ENCODE measurements around the gene TMEM117.

Gene TMEM117

DNA sequence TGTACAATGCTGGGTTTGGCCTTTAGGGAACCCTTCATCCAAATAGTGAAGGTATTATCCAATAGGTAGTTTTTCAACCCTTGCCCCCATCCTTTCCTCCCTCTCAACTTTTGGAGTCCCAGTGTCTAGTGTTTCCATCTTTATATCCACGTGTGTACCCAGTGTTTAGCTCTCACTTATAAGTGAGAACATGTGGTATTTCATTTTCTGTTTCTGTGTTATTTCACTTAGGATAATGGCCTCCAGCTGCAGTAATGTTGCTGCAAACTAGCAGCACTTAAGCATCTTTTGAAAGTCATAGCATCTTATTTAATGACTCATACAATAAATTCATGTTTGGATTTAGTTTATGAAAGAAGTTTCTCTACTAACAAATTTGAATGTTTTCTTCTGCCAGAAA, 597.8 kb downstream of the TMEM117 start:
- no peak overlapping the region for H3K4me3 ChIP-seq (ENCODE audit: low read depth, low read length)
- no peak for DNase-seq (ENCODE audit: low read depth)
- TF ChIP-seq, protein P1, sequence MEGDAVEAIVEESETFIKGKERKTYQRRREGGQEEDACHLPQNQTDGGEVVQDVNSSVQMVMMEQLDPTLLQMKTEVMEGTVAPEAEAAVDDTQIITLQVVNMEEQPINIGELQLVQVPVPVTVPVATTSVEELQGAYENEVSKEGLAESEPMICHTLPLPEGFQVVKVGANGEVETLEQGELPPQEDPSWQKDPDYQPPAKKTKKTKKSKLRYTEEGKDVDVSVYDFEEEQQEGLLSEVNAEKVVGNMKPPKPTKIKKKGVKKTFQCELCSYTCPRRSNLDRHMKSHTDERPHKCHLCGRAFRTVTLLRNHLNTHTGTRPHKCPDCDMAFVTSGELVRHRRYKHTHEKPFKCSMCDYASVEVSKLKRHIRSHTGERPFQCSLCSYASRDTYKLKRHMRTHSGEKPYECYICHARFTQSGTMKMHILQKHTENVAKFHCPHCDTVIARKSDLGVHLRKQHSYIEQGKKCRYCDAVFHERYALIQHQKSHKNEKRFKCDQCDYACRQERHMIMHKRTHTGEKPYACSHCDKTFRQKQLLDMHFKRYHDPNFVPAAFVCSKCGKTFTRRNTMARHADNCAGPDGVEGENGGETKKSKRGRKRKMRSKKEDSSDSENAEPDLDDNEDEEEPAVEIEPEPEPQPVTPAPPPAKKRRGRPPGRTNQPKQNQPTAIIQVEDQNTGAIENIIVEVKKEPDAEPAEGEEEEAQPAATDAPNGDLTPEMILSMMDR (IDR thresholded peaks at IDR 0.05; ENCODE audit: low read depth, low read length, missing control alignments) = no peak

DNA sequence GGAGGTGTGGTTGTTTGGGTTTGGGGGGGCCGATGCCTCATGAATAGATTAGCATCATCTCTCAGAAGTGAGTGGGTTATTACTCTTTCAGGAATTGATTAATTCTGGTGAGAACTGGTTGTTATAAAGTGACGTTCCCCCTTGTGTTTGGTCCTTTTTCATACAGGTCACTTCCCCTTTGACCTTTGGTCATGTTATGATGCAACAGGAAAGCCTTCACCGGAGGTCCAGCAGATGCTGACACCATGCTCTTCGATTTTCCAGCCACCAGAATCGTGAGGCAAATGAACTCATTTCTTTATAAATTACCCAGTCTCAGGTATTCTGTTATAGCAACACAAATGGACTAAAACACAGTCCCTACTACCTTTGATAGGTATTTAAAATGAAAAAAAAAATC, 600.9 kb downstream of the TMEM117 start:
- no peak overlapping the region for H3K4me3 ChIP-seq (ENCODE audit: low read depth, low read length)
- TF ChIP-seq, protein P1 (IDR thresholded peaks at IDR 0.05; ENCODE audit: low read depth, low read length, missing control alignments) = no peak
- no peak for DNase-seq (ENCODE audit: low read depth)

Data from GM12864 (cell line).